Stimulated activated CD8-positive, alpha-beta memory T cell treated with anti-CD3 and anti-CD28 coated beads, Interleukin-4, amount 100 ng/mL, for 48 hours (primary cell): Measurements from ENCODE around the gene BAHD1.

Source experiments
- DNase-seq: peaks from one replicate; pipeline ENCODE4 v3.0.0-alpha.2; 2020

Gene BAHD1

DNA sequence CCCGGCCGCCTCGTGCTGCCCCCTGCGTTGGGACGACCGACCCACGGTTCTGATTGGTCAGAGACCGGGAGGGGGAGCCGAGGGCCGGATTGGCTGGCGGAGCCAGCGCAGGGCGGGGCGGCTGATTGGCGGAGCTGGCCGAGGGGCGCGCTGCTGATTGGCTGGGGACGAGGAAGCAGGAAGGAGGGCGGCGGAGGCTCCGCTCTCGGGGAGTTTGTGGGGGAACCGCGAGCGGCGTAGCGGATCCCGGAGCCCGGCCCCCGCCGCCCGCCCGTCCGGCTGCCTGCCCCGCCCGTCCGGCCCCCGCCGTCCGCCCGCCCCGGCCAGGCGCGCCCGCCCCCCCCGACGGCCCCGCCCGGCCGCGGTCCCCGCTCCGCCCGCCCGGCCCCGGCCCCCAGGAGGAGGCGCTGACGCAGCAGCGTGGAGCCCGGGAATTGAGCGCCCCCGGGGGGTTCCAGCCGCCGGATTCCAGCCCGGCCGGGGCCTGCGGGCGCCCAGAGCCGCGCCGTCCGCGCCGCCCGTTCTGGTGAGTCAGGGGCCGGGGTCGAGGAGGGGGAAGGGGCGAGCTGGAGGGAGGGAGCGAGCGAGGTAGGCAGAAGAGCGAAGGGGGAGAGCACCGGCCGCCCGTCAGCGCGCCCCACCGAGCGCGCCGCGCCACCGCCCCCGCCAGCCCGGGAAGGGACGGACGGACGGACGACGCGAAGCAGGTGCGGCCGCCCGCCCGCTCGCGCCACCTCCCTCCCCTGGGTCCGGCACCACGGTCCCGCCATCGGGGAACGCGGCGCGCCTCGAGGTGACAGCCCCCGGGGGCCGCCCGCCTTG is at the start of gene BAHD1:
Gene BAHD1, plus strand, starts transcription at position 211 of the 822 bp plus-strand sequence. CDS start 17,512 bp downstream, outside the sequence.
- peak; percentile 98 for DNase-seq

- DNase-seq, result no peak
These were observed 47.5 kb upstream of the BAHD1 start for GRCh38 chr15:40392986-40393948.

- DNase-seq, result no peak
These were observed 42.9 kb upstream of the BAHD1 start for GRCh38 chr15:40397688-40398412.

- DNase-seq, result no peak
These were observed 42.3 kb upstream of the BAHD1 start for GRCh38 chr15:40398413-40398873.

DNA sequence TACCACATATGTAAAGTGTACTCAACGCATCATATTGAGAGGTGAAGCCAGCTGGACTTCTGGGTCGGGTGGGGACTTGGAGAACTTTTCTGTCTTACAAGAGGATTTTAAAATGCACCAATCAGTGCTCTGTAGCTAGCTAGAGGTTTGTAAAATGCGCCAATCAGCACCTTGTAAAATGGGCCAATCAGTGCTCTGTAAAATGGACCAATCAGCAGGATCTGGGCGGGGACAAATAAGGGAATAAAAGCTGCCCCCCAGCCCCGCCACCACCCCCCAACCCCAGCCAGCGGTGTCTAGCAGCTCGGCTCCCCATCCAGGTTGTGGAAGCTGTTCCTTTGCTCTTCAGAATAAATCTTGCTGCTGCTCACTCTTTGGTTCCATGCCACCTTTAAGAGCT is 41.4 kb upstream of the BAHD1 start:
- no peak for DNase-seq

DNA sequence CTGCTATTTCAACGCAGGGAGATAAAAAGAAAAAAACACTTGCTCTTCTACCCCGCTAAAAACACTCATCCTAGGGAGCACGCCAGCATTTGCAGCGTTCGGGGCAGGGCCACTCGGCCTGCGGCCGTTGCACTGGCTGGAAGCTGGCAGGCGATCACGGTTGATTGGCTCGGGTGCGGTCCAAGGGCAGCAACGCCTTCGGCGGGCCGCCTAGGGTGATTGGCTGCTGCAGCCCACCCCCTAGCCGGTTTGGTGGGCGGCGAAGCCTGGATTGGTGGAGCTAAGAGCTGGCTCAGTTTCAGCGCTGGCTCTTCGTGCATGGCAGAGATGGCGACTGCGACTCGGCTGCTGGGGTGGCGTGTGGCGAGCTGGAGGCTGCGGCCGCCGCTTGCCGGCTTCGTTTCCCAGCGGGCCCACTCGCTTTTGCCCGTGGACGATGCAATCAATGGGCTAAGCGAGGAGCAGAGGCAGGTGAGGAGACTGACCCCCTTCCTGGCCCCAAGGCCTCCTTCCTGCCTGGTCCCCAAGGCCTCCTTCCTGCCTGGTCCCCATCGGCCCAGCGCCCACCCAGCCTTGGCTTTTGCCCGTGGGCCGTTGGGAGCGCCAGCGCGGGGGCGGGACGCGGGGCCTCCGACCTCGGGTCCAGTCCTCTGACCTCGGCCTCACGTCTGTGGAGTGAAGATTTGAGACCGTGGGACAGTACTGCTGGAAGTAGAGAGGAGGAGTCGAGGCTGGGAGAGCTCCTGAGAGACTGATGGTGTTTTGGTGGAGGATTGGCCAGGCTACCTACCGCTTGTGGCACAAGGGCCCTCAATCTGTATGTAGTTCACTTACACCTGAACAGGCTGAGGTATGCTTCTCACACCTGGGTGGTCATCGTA is 35.0 kb upstream of the BAHD1 start, which contains the start of gene IVD:
Gene IVD, plus strand, starts transcription at position 295 of the 881 bp plus-strand sequence. Its CDS starts 33 bp downstream, at position 328.
- peak; percentile 93 for DNase-seq

DNA sequence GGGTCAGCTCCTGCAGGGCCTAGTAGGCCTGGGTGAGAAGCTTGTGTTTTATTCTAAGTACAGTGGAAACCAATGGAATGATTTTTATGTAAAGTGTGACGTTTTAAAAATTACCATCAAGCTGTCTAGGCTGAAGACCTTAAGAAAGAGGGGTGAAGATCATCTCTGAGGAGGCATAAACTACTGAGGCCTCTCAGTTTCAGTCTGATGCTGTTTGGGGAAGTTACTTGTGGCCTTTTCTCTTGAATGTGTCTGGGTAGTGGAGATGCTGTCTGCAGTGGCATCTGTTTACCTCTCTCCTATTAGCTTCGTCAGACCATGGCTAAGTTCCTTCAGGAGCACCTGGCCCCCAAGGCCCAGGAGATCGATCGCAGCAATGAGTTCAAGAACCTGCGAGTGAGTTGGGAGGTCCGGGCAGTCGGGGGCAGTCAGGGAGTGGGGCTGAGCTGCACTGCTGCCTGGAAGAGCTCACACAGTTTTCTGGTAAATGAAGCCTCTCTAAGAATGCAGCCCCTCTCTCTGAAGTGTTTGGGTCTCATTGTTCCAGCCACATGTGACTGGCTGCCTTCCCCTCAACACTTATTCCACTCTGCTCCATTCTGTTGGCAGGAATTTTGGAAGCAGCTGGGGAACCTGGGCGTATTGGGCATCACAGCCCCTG is 33.3 kb upstream of the BAHD1 start:
- no peak for DNase-seq

DNA sequence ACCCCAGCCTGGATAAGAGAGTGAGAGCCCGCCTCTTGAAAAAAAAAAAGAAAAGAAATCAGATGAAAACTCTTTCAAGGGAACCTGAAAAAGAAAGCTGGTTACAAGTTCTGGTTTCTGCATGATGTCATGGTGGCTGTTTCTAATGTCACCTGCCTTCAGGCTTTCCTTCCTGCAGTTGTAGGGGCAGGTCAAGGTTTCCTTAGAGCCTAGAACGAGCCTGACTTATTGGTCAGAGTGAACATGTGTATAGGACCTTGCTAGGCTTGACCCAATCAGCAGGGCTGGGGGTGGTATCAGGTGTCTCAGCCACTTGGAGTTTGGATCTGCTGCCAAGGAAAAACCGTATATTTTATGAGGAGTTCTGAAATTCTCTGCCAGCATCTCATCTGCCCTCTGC is 31.4 kb upstream of the BAHD1 start:
- DNase-seq, result no peak

DNA sequence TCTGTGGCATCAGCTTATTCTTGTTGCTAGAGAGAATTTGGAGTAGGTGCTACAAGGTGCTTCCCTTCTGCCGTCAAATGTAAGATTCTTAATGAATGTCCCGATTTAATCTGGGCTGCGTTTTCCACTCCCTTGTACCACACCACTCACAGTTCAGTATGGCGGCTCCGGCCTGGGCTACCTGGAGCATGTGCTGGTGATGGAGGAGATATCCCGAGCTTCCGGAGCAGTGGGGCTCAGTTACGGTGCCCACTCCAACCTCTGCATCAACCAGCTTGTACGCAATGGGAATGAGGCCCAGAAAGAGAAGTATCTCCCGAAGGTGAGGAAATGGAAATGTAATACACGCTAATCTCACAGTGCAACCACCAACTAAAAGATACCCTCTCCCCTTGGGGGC is 30.3 kb upstream of the BAHD1 start:
- no peak for DNase-seq

DNA sequence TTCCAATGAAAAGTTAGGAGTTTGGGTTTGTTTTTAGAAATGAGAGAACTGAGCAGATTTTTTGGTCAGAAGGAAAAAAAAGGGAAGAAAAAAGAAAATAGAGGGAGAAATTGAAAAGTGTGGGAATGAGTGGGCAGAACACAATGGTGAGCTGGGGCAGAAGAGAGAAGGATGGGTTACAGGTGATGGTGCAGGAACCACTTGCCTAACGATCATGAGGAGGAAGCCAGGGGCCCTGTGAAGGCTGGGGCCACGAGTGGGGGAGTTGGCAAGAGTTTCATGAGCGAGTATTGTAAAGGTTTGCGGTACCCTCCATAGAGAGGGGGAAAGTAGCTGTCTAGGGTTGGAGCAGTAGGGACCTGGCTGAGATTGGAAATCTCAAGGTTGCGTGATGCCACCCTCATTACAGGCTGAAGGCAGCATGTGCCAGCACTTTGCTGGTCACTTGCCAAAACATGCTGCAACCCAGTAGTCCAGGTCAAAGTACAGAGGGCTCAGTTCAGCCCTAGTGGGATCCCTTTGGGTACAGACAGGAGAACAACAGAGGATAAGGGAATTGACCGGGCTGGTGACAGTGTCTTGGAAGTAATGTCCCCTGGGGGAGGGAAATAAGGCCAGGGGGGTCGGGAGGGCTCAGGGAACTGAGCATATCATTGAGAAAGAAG is 28.5 kb upstream of the BAHD1 start:
- DNase-seq, result no peak

DNA sequence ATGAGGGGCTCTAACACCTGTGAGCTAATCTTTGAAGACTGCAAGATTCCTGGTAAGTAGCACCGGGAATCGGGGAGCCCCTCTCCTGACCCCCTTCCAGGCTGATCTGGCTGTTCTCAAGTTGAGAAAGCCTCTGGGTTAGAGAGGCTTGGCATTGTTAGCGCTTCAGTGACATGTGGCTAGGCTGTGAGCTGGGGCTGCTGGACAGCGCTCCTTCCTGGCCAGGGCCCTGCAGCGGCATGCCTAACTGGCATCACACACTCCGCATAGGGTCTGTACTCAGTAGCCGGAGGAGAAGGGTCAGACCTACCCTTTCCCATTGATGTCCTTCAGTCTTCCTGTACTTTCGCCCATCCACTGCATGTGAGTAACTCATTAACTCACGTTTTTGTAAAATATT is 27.7 kb upstream of the BAHD1 start:
- DNase-seq, result no peak

DNA sequence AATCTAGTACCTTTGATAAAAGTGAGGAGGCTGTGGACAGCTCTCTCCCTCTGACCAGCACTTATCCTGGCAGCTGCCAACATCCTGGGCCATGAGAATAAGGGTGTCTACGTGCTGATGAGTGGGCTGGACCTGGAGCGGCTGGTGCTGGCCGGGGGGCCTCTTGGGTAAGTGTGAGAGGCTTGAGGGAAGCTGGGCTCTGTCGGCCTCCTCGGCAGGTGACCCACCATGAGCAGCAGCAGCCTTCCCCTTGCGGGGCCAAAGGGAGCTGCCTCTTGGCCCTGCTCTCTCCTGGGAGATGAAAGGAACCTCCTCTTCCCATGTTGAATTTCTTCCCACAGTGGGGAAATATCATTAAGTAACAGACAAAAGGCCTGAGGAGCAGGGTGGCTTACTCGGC is 25.9 kb upstream of the BAHD1 start:
- no peak for DNase-seq

DNA sequence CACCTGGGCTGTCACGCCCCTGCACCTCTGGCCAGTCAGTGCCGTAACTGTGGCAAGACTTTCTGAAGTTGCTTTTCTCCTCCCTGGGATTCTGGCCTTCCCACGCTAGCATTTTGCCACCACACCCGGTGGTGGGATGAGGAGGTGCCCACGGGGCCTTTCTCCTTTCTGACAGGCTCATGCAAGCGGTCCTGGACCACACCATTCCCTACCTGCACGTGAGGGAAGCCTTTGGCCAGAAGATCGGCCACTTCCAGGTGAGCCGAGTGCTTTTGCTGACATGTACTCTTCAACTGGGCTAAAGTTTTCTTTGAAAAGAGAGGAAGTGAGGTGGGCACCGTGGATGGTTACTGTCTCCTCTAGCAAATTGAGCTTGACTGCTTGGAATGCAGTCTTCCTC is 25.5 kb upstream of the BAHD1 start:
- DNase-seq, result no peak

- no peak for DNase-seq
These were observed 24.7 kb upstream of the BAHD1 start for GRCh38 chr15:40416056-40416455.

GRCh38 chr15:40418126-40418525 is 22.6 kb upstream of the BAHD1 start:
- DNase-seq, result no peak

DNA sequence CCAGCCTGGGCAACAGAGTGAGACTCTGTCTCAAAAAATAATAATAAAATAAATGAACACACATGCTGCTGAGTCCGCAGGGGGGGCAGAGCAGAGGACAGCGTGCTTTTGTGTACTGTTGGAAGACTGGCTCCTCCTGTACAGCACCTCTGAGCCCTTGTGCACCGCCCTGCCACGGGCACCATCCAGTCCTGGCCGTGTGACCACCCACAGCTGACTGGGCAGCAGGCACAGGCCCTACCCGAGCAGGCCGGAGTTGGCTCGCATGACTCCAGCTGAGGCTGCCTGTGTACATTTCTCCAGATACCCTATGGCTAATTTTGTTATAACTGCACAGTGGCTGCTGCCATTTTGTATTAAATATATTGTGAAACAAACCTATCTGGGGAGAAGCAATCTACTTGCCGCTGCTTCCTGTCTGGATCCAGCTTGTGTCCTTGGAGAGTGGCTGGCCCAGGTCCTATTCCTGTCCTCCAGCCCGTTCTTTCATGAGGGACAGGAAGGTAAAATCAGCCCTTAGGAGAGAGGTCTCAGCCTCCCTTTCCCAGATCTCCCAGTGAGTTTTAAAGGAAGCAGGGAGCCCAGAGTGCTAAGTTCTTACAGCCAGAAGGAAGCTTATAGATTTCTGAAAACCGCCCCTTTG is 20.6 kb upstream of the BAHD1 start:
- no peak for DNase-seq

DNA sequence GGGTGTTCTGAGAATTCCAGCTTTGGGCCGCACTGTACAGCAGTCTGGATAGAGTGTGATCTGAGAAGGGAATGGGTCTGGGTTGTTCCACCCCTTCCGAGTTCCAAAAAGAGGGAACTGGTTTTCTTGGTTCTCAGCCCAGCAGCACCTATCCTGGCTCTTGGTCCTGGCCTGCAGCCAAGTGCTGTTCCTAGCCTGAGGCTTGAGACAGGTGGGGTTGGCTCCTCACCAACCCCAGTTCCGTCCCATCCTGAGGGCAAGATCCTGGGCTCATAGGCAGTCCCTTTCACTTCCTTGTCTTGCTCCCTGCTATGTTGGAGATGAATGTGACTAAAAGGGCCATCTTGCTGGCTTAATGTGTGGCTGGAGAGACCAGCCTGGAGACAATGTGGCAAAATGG is 20.0 kb upstream of the BAHD1 start:
- no peak for DNase-seq

DNA sequence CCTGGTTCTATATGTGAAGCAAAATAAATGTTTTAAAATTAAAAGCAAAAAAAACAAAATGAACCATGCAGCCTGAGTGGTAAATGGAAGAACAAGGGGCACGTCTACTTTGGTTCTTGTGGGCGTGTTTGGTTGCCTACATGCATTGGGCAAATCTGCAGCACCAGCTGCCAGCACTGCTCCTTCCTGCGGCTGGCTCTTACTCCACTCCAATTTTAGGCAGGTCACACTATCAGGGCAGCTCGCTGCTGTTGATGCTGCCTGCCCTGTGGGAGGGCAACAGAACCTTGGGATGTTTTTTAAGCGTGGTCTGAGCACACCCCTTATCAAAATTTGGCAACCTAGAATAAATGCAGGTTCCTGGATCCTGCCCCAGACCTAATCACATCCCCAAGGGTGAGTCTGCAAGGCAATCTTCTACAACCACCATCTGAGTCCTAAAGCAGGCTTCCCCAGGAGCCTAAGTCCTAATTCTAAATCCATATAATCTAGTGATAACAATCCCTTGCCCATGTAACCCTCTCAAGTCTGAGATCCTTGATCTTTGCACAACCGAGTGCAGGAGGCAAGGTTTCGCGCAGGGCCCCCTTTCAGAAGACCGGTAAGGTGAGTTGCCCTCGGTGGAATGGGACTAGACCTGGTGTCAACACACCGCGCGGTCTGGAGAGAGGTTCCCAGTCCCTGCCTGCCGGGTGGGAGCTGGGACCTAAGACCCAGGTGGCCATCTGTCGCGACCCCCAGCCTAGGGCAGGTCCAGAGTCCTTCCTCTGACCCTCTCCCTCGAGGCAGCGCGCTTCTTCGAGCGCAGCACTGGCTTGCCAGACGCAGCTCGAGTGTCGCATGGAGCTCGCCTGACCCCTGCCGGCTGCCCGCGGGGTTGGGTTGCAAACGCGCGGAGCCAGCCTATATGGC is 19.3 kb upstream of the BAHD1 start:
- peak; percentile 91 for DNase-seq
